Endometrial microvascular endothelial cells (primary cell): Measurements from ENCODE around the gene EML3. TPM values are rescaled to one million over a fixed set of nuclear protein-coding genes. Genes with fewer than 3 reads are reported as not detected.

Experiments
- in situ Hi-C: cut with HindIII; loops from 2 replicates; pipeline ENCODE4 v1.10.0; 2017; ENCODE audit warnings: low sequenced_read_pairs, low pct_unique_long_range_greater_than_20kb; ENCODE audit errors: inconsistent ontology term
- total RNA-seq: library from RNA; depleted of rRNA; stranded (reverse); fragments of >200 nt; gene quantifications from one replicate; pipeline ENCODE4 v1.2.3, GENCODE V29; 2015; ENCODE audit errors: inconsistent ontology term

The EML3 gene
- total RNA-seq, result 42.1 TPM

DNA sequence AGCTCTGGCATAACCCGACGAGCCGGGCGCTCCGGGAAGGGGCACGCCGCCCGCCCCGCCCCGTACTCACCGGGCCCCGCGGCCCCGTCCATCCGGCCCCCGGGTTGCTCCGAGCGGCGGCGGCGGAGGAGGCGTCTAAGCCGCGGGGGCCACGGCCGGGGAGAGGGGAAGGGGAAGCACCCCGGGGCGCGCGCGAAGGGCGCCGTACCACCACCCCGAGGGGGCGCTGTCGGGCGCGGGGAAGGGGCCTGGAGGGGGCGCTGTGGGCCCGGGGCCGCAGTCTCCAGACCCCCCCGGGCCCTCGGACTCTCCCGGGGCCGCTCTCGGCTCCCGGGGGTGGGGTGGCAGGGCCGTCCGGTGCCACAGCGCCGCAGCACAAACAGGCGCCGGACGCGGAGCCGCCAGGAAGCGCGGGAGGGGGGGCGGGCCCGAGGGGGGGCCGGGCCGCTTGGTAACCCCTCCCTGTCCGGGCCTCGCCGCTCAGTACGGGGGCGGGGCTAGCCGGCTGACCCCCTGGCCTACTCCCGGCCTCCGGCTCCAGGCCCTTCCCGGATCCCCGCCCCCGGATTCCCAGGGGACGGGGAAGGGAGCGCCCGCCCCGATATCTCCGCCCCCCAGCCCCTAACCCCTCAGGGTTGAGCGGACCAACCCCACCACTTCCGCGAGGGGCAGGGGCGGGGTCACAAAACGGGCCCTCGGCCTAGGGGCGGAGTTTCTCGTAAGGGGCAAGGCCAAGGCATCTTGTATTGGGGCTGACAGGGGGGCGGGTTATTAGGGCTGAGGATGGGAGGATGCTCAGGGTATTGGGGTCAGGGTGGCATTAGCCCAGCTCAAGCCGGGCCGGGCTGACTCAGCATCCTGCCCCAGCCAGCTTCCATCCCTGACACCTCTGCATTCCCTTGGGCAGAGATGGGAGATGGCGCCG is at the start of gene EML3, which contains the start of gene ROM1:
EML3 (minus strand) TSS at position 410 of the 925 bp plus-strand sequence; CDS start at position 92, 318 bp downstream.
ROM1 (plus strand) TSS at position 892 of the 925 bp plus-strand sequence; CDS start at position 917, 25 bp downstream.
- in situ Hi-C loops, result no loop called here

GRCh38 chr11:62656796-62657429 is 44.3 kb upstream of the EML3 start:
- in situ Hi-C loops, result loop anchor here (25.0 kb wide), 1 partner anchor 95 kb away; the partner anchor contains the start of gene EEF1G

DNA sequence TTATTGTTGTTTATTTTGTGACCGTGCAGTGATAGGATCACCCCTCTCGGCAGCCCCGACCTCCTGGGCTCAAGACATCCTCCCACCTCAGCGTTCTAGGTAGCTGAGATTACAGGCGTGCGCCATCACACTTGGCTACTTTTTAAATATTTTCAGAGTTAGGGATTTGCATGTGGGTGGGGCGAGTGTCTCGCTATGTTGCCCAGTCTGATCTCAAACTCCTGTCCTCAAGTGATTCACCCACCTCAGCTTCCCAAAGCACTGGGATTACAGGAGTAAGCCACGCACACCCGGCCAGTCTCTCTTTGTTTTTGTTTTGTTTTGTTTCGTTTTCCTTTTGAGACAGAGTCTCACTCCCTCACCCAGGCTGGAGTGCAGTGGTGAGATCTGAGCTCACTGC is 41.7 kb upstream of the EML3 start:
- in situ Hi-C loops, result loop anchor here (25.0 kb wide), 1 partner anchor 92 kb away; the partner anchor contains the start of gene EEF1G

DNA sequence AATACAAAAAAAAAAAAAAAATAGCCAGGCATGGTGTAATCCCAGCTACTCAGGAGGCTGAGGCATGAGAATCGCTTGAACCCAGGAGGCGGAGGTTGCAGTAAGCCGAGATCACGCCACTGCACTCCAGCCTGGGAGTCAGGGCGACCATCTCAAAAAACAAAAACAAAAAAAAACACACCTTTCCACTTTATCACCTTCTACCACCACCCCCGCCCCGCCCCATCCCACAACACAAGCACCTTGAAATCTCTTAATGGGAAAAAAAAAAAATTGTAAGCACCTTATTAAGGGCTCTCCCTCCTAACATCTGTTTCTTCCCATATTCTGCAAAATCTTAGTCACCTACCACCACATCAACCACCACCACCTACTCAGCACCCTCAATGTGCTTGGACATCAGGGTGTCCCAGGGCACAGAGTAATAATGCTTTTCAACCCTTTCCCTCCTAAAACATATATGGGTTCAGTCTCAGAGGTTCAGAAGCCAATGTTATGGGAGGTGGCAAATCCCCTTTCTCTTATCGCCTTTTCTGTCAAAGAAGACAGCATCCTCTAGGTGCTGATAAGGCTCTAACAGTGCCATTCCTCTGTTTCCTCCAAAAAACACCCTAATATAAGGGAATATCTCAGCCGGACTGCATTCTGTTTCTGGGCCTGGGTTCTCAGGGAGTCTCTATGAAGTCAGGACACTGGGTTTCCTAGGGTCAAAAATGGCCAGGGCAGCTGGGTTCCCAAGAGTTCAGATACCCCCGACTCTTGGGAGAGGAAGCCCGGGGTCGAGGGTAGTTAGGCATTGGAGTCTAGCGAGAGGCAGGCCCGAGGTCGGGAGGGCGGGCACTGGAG is 39.8 kb upstream of the EML3 start:
- in situ Hi-C loops, result loop anchor here (25.0 kb wide), 1 partner anchor 90 kb away; the partner anchor contains the start of gene EEF1G

DNA sequence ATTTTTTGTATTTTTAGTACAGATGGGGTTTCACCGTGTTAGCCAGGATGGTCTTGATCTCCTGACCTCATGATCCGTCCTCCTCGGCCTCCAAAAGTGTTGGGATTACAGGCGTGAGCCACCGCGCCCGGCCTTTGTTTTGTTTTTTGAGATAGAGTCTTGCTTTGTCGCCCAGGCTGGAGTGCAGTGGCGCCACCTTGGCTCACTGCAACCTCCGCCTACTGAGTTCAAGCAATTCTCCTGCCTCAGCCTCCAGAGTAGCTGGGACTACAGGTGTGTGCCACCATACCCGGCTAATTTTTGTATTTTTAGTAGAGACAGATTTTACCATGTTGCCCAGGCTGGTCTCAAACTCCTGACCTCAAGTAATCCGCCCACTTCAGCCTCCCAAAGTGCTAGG is 37.7 kb upstream of the EML3 start:
- in situ Hi-C loops, result loop anchor here (25.0 kb wide), 1 partner anchor 88 kb away; the partner anchor contains the start of gene EEF1G

DNA sequence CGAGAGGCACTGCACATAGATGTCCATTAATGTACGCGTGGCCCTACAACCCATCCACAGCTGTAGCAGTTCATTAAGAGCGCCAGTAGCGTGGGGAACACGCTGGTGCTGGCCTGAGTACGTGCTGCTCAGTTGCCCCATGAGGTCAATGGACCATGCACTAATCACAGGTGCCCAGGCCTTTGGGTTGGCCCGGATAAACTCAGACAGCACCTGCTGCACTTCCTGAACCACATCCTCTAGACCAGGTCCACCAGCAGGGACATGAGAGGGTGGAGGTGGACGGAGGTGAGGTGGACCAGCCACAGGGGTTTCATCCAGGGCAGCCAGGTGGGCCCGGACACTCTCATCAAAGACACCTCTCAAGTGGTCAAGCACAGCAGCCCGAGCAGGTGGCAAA is 36.9 kb upstream of the EML3 start:
- in situ Hi-C loops, result no loop called here

GRCh38 chr11:62648967-62649364 is 36.4 kb upstream of the EML3 start:
- in situ Hi-C loops, result no loop called here

GRCh38 chr11:62648185-62648966 is 35.8 kb upstream of the EML3 start:
- in situ Hi-C loops, result no loop called here

DNA sequence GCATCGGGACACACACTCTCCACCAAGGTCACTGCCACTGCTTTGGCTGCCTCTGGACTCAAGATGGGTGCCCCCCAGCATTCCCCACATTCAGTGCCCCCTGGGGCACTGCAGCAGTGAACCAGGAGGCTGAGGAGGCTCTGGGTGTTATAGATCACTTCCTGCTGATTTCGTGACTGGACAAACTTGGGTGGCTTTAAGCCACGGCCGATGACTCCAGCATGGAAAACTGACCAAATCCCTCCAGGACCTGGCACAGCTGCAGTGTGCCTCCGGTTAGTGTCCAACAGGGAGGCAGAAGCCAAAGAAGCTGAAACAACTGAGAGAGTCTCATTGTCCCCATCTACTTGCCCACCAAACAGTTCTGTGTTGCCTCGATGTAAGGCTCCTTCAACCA is 35.0 kb upstream of the EML3 start:
- in situ Hi-C loops, result no loop called here

GRCh38 chr11:62646825-62647608 is 34.4 kb upstream of the EML3 start:
- in situ Hi-C loops, result no loop called here

DNA sequence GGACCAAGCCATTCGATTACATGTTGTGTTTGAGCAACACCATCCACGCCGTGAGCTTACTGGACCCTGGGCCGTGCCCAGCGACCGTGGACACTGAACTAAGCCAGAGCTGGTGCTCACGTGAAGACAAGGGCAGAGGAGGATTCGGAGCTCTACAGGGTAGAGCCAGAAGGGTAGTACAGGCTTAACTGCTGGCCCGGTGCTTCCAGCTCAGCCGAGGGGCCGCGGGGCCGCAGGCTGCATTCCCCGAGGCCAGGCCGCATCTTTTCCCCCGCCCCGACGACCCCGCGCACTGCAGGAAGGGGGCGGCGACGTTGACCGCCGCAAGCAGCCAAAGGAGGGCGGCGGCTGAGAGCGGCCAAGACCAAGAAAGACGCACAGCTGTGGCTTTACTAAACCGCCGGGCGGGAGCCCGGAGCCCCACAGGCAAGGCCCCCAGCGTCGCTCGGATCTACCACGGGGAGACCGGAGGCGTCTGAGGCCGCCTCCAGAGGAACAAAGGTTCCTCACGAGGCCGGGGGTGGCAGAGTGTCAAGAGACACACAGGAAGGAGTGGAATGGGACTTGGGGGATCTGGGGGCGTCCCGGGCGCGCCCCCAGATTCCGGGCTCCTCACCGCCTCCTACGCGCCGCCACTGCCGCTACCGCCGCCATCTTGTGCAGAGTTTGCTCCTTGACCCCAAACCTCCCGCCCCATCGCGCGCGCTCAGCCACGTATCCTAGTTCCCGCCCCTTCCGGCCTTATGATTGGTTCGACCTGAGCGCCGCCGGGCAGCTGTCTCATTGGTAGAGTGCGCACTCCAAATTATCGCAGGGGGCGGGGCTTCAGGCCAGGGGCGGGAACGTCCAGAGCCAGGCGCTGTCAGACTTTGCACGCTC is 33.6 kb upstream of the EML3 start, which contains the start of gene GANAB:
GANAB (minus strand) TSS at position 668 of the 879 bp plus-strand sequence; CDS start at position 654, 14 bp downstream.
- in situ Hi-C loops, result no loop called here

- in situ Hi-C loops, result no loop called here
These were observed 33.0 kb upstream of the EML3 start for GRCh38 chr11:62645671-62645945.

GRCh38 chr11:62644220-62644619 is 31.6 kb upstream of the EML3 start:
- in situ Hi-C loops, result no loop called here

DNA sequence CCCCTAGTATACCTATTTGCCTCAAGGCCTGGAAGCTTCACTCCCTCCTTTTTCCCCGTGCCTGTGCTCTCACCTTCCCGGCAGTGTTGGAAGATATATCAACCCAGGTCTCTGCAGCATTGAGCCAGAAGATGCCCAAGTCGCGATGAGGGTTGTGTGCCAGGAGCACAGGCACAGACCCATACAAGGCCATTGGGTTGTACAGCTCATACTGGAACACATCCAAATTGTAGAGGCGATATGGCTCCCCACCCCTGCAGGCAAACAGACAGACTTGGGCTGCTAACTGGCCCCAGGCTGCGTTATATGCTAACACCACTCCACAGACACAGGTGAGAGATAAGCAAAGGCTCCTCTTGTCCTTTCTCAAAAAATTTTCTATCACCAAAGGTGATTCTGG is 19.9 kb upstream of the EML3 start:
- in situ Hi-C loops, result loop anchor here (10.0 kb wide), 1 partner anchor 62 kb away; no protein-coding TSS in a partner anchor

- in situ Hi-C loops, result no loop called here
These were observed 15.1 kb upstream of the EML3 start for GRCh38 chr11:62627713-62628112.

DNA sequence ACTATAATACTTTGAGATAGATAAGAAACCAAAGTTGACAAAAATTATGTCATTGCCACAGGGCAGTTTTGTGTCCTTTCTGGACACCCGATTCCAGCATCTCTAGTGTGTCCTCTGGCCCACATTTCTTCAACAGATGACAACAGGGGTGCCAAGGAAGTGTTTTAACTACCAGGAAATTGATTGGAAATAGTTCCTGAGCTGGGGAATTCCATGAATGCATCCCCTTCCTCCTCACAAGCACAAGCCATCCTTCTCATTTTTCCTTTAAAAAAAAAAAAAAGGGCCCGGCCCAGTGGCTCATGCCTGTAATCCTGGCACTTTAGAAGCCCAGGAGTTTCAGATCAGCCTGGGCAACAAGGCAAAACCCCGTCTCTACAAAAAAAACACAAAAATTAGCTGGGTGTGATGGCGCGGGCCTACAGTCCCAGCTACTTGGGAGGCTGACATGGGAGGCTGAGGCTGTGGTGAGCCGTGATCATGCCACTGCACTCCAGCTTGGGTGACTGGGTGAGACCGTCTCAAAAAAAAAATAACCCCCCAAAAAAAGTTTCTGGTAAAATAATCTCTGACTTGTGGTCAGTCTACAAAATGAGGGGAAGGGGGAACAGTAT is 10.0 kb upstream of the EML3 start:
- in situ Hi-C loops, result no loop called here
